ENCODE data around the gene NFE2L2. TPM values are rescaled to one million over a fixed set of nuclear protein-coding genes. Genes with fewer than 3 reads are reported as not detected.
A peak's percentile ranks its signal among the peaks of the same experiment; 100 is the strongest.

NFE2L2 gene
- total and polyA plus RNA-seq, 9 of the 15 experiments (the other 6 are each of a cell fraction or from before 2014, with no cell fraction given), result 29.3 to 120 (median 59.3) TPM

DNA sequence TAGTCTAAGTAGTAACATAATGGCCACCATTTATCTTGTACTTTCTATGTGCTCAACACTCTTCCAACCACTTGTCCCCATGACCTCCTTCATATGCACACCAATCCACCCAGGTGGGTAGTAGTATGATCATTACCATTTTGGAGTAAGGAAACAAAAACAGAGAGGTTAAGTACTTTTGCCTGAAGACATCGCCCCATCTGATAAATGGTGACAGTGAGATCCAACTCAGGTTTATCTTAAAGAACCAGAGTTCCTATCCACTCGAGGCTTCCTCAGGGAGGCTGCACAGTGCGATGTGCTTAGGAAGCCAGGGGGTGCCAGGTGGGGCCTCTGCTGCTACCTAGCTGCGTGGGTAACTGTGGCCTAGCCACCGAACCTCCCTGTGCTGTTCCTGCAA is 14.1 kb downstream of the NFE2L2 start:
- intact Hi-C loops (cut with micrococcal nuclease) (no loop called here), in situ Hi-C loops (cut with MboI) (no loop called here)
- H3K27ac ChIP-seq (ENCODE audit: extremely low read depth, low read depth, low read length), result peak overlapping the region; percentile 4
- ATAC-seq, result peak; percentile 3; the same call in 2 of the 3 replicates
- no peak overlapping the region for H3K4me3 ChIP-seq
- peak overlapping the region; percentile 1 to 68; a peak in 1 of 4 replicates for H3K9ac ChIP-seq (ENCODE audit: insufficient read depth in 1 of 2, low read depth in 2 of 2, low read length in 2 of 2)
- H3K9me1 ChIP-seq (ENCODE audit: control insufficient read depth, insufficient read depth, low read length), result peaks cover 19% of the 10 kb centered on the region
- no peak overlapping the region for H2AFZ ChIP-seq (ENCODE audit: low read depth, low read length)
- H3K27me3 ChIP-seq (ENCODE audit: control insufficient read depth in 2 of 2, insufficient read depth in 2 of 2, low read length in 2 of 2), result no peaks in the 10 kb centered on the region
- H3K79me2 ChIP-seq (ENCODE audit: control insufficient read depth, insufficient read depth, low read length), result peaks cover 98% of the 10 kb centered on the region
- H3K4me2 ChIP-seq (ENCODE audit: insufficient read depth, low read length), result peak overlapping the region; percentile 38
- H4K20me1 ChIP-seq (replicated peaks; ENCODE audit: control insufficient read depth, insufficient read depth, low read length), result peaks cover 48% of the 10 kb centered on the region
- whole genome bisulfite sequencing (ENCODE audit: insufficient coverage, low coverage, missing lambda C conversion rate), result 9% methylated on average over 5 of the region's 5 CpGs
- H3K36me3 ChIP-seq (ENCODE audit: control insufficient read depth, insufficient read depth, low read length), result peaks cover 58% of the 10 kb centered on the region; the same call in 2 of the 3 replicates
- no peak for DNase-seq (ENCODE audit: extremely low read depth in 1 of 4, low spot score in 3 of 4)
- H3K4me1 ChIP-seq (replicated peaks in 1 of 2; ENCODE audit: control insufficient read depth in 2 of 2, insufficient read depth in 2 of 2, low read length in 2 of 2), result peaks cover 24 to 69% of the 10 kb centered on the region in 2 experiments
- CTCF ChIA-PET (ENCODE audit: low intra/inter-chr PET ratio), result no interaction called here
- no peak for FAIRE-seq
- H3K9me3 ChIP-seq (replicated peaks; ENCODE audit: control insufficient read depth, insufficient read depth, low read depth, low read length), result no peaks in the 10 kb centered on the region
- POLR2A ChIA-PET, result interaction anchor here (0.6 to 10.9 kb wide), 6 partner anchors 11 to 443 kb away, joined by 3 to 199 read pairs (median 3); partner anchors contain the start of gene NFE2L2
- no TSS peak for BruUV-seq (replicated peaks)
- TF ChIP-seq FUS (optimal IDR thresholded peaks at IDR 0.05; ENCODE audit: low read depth, low read length), result no peak
- no peak for TF ChIP-seq ZNF785 (CRISPR knock-in tag; IDR thresholded peaks at IDR 0.05)
- TF ChIP-seq DPF2 (IDR thresholded peaks at IDR 0.05), result peak; percentile 43; the same call in 1 of the 2 replicates
- TF ChIP-seq ETV1 (tag; conservative IDR thresholded peaks at IDR 0.05; ENCODE audit: low read depth), result 0 out of 2 replicates have a peak, but pooled peaks have one; percentile 23
- TF ChIP-seq SRF (CRISPR knock-in tag; IDR thresholded peaks at IDR 0.05), result peak in 1 of 2 experiments; percentile 68; a peak in 1 of 4 replicates
- TF ChIP-seq, protein P1, sequence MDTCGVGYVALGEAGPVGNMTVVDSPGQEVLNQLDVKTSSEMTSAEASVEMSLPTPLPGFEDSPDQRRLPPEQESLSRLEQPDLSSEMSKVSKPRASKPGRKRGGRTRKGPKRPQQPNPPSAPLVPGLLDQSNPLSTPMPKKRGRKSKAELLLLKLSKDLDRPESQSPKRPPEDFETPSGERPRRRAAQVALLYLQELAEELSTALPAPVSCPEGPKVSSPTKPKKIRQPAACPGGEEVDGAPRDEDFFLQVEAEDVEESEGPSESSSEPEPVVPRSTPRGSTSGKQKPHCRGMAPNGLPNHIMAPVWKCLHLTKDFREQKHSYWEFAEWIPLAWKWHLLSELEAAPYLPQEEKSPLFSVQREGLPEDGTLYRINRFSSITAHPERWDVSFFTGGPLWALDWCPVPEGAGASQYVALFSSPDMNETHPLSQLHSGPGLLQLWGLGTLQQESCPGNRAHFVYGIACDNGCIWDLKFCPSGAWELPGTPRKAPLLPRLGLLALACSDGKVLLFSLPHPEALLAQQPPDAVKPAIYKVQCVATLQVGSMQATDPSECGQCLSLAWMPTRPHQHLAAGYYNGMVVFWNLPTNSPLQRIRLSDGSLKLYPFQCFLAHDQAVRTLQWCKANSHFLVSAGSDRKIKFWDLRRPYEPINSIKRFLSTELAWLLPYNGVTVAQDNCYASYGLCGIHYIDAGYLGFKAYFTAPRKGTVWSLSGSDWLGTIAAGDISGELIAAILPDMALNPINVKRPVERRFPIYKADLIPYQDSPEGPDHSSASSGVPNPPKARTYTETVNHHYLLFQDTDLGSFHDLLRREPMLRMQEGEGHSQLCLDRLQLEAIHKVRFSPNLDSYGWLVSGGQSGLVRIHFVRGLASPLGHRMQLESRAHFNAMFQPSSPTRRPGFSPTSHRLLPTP (IDR thresholded peaks at IDR 0.05; ENCODE audit: borderline replicate concordance, extremely low read depth, insufficient read length), result no peak
- TF ChIP-seq SMARCA4 (IDR thresholded peaks at IDR 0.05), result peak; percentile 27; the same call in 1 of the 2 replicates
- TF ChIP-seq EP400 (IDR thresholded peaks at IDR 0.05), result no peak
- no peak for TF ChIP-seq FOXP1 (CRISPR knock-in tag; IDR thresholded peaks at IDR 0.05)
- TF ChIP-seq ZBTB1 (CRISPR knock-in tag; IDR thresholded peaks at IDR 0.05; ENCODE audit: borderline replicate concordance, low read depth), result no peak
- TF ChIP-seq, protein P2, sequence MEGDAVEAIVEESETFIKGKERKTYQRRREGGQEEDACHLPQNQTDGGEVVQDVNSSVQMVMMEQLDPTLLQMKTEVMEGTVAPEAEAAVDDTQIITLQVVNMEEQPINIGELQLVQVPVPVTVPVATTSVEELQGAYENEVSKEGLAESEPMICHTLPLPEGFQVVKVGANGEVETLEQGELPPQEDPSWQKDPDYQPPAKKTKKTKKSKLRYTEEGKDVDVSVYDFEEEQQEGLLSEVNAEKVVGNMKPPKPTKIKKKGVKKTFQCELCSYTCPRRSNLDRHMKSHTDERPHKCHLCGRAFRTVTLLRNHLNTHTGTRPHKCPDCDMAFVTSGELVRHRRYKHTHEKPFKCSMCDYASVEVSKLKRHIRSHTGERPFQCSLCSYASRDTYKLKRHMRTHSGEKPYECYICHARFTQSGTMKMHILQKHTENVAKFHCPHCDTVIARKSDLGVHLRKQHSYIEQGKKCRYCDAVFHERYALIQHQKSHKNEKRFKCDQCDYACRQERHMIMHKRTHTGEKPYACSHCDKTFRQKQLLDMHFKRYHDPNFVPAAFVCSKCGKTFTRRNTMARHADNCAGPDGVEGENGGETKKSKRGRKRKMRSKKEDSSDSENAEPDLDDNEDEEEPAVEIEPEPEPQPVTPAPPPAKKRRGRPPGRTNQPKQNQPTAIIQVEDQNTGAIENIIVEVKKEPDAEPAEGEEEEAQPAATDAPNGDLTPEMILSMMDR (IDR thresholded peaks at IDR 0.05 in 2 of 3, conservative IDR thresholded peaks at IDR 0.05 in 1 of 3; ENCODE audit: insufficient read depth in 2 of 3, low read depth in 1 of 3, low read length in 3 of 3), result 0 out of 6 replicates have a peak, but pooled peaks of 1 of the 3 experiments have one; percentile 7
- TF ChIP-seq PML (IDR thresholded peaks at IDR 0.05; ENCODE audit: low read length), result 0 out of 2 replicates have a peak, but pooled peaks have one; percentile 27
- no peak for TF ChIP-seq POLR2AphosphoS5 (IDR thresholded peaks at IDR 0.05; ENCODE audit: control insufficient read depth, insufficient read depth, low read depth, low read length)
- TF ChIP-seq, protein P3, sequence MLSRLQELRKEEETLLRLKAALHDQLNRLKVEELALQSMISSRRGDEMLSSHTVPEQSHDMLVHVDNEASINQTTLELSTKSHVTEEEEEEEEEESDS (CRISPR knock-in tag; IDR thresholded peaks at IDR 0.05), result no peak
- no peak for TF ChIP-seq HNRNPH1 (optimal IDR thresholded peaks at IDR 0.05; ENCODE audit: low read depth, low read length)
- peak; percentile 38 for TF ChIP-seq CXXC5 (CRISPR knock-in tag; IDR thresholded peaks at IDR 0.05)
- no peak; the same call in 1 of the 2 replicates for TF ChIP-seq TAL1 (IDR thresholded peaks at IDR 0.05)
- TF ChIP-seq SREBF2 (CRISPR knock-in tag; IDR thresholded peaks at IDR 0.05), result 0 out of 2 replicates have a peak, but pooled peaks have one; percentile 32

Data from K562 (cell line).